C4-2B (cell line): ENCODE measurements around the gene IL10RA.

Source experiments
- H3K27ac ChIP-seq: fragments of 450-650 bp; 2 replicates; pipeline ENCODE4 v1.5.1; 2017
- CTCF ChIP-seq: fragments of 450-650 bp; conservative IDR thresholded peaks from 2 replicates; pipeline ENCODE4 v1.5.1; 2017; ENCODE audit warnings: mild to moderate bottlenecking
- ZFX ChIP-seq: fragments of 450-650 bp; IDR thresholded peaks from 2 replicates; pipeline ENCODE4 v1.6.1; 2017

The IL10RA gene

GRCh38 chr11:117966908-117967307 lies 19.3 kb upstream of the IL10RA start:
- TF ChIP-seq CTCF (no peak), ZFX (no peak)
- H3K27ac ChIP-seq = no peak overlapping the region

GRCh38 chr11:117969160-117969991 lies 16.8 kb upstream of the IL10RA start:
- H3K27ac ChIP-seq = no peak overlapping the region
- TF ChIP-seq CTCF = no peak
- TF ChIP-seq ZFX = no peak

GRCh38 chr11:117970400-117971024 lies 15.7 kb upstream of the IL10RA start:
- H3K27ac ChIP-seq = no peak overlapping the region
- TF ChIP-seq ZFX = no peak
- no peak for TF ChIP-seq CTCF

- no peak overlapping the region for H3K27ac ChIP-seq
- no peak for TF ChIP-seq ZFX
- TF ChIP-seq CTCF = no peak
These were observed 14.2 kb upstream of the IL10RA start for GRCh38 chr11:117972044-117972443.

GRCh38 chr11:117972629-117973502 lies 13.3 kb upstream of the IL10RA start:
- H3K27ac ChIP-seq = no peak overlapping the region
- TF ChIP-seq CTCF (no peak), ZFX (no peak)

- no peak overlapping the region for H3K27ac ChIP-seq
- TF ChIP-seq CTCF (no peak), ZFX (no peak)
These were observed 12.7 kb upstream of the IL10RA start for GRCh38 chr11:117973503-117973860.
